ENCODE data around the gene FBXW2. TPM values are rescaled to one million over a fixed set of nuclear protein-coding genes. Genes with fewer than 3 reads are reported as not detected.
A peak's percentile ranks its signal among the peaks of the same experiment; 100 is the strongest.

Gene FBXW2
- polyA plus RNA-seq, 1 donor from 2014 or later, result 27.3 TPM

DNA sequence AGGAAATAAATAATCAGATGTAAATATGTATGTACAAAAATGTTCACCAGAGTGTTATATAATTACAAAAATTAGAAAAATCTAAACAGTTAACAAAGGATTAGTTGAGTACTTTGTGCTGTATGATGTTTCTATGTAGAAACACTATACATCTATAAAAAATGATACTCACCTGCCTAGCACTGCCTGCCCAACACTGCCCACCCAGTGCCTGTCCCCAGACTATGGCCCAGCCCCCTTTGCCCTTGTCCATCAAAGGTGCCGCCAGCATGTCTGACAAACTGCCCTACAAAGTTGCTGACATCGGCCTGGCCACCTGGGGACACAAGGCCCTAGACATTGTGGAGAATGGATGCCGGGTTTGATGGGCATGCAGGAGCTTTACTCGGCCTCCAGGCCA is 72.8 kb downstream of the FBXW2 start:
- Mint-ChIP-seq H3K36me3 (no peaks in the 10 kb centered on the region), H3K4me1 (peaks cover 0 to 3% (median 0%) of the 10 kb centered on the region in 3 donors), H3K4me3 (no peak overlapping the region)

DNA sequence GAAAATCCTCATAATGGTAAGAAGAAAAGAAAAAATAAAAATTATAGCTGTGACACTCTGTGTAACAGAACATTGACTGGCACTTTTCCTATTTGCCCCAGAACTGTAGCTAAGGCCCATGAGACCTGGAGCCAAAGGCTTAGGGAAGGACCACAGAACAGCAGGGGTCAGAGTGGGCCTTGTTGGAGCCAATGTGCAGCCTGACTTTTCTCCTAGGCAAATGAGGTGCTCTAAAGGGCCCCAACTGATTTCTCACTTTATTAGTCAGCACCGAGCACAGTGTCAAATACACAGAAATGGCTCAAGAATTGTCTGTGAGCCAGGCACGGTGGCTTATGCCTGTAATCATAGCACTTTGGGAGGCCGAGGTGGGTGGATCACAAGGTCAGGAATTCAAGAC is 74.9 kb downstream of the FBXW2 start:
- Mint-ChIP-seq H3K9me3 (no peaks in the 10 kb centered on the region), H3K36me3 (no peaks in the 10 kb centered on the region), H3K27ac (no peak overlapping the region), H3K4me1 (peaks cover 1 to 7% (median 3%) of the 10 kb centered on the region in 3 donors), H3K4me3 (peak overlapping the region in 1 of 4 donors; percentile 31), H3K27me3 (no peaks in the 10 kb centered on the region)

More for the DNA sequence above, 72.8 kb downstream of the FBXW2 start:
- H3K27ac Mint-ChIP-seq, result no peak overlapping the region
- H3K9me3 Mint-ChIP-seq, result no peaks in the 10 kb centered on the region
- no peaks in the 10 kb centered on the region for H3K27me3 Mint-ChIP-seq

DNA sequence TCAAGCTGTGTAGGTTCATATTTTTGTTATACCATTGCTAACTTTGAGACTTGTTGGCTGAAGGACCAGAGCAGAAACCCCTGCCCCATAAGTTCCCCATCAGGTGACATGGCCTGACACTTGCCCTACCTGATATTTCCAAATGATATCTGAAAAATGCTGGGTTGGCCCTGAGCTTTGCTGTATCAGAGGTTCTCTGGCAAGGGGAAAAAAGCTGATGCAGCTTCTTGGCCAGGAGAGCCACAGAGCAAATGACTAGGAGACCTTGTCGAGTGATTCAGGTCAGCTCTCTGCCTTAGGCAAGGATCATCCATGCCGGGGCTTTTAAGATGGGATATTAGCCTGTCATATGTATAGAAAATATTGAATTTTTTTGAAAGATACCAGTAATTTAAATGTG is 76.0 kb downstream of the FBXW2 start:
- Mint-ChIP-seq H3K27me3 (no peaks in the 10 kb centered on the region), H3K9me3 (no peaks in the 10 kb centered on the region), H3K4me1 (peaks cover 13 to 17% (median 13%) of the 10 kb centered on the region in 3 donors), H3K4me3 (no peak overlapping the region), H3K27ac (no peak overlapping the region), H3K36me3 (no peaks in the 10 kb centered on the region)

DNA sequence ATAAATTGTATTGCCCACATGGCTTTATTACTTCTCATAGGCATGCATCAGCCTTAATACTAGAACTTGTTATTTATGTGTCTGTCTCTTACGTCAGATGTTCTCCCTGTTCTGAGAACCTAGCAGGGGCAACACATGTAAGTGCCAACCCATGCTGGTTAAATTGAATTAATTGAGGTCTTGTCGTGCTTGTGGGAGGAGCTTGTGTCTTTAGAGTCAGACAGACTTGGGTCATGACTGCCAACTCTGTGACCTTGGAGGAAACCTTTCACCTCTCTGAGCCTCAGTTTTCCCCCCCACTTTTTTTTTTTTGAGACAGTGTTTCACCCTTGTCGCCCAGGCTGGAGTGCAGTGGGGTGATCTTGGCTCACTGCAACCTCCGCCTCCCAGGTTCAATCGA is 76.7 kb downstream of the FBXW2 start:
- Mint-ChIP-seq H3K27me3 (no peaks in the 10 kb centered on the region), H3K27ac (peak overlapping the region in 1 of 3 donors; percentile 1), H3K36me3 (no peaks in the 10 kb centered on the region), H3K4me3 (peak overlapping the region in 2 of 4 donors; percentile 64 to 76), H3K4me1 (peaks cover 16 to 23% (median 19%) of the 10 kb centered on the region in 3 donors), H3K9me3 (no peaks in the 10 kb centered on the region)

DNA sequence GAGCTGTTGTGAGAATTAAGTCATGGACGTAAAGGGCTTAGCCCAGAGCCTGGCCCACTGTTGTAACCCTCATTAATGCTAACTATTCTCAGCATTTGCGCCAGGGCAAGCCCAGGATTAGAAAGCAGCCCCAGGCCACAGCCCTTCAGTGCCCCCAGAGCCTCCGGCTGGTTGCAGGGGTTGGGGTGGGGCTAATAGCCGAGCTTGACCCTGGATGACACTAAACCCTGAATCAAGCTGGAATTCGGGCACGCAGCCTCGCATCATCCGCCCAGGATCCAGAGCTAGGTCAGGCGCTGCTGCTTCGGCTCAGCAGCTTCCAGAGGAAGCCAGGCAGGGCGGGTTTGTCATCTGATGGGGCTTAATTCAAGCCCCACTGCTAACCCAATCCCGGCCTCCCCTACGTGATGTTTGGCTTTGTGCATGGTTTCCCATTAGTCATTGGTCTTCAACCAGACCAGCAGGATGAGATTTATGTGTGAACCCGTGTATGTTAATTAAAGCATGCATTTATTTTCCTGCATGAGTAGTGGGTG is 77.8 kb downstream of the FBXW2 start:
- H3K27ac Mint-ChIP-seq, result peak overlapping the region; percentile 1 to 63 (median 24)
- H3K9me3 Mint-ChIP-seq, result no peaks in the 10 kb centered on the region
- peaks cover 26 to 27% (median 26%) of the 10 kb centered on the region in 3 donors for H3K4me1 Mint-ChIP-seq
- peak overlapping the region; percentile 64 to 94 (median 89) for H3K4me3 Mint-ChIP-seq
- H3K36me3 Mint-ChIP-seq, result no peaks in the 10 kb centered on the region
- H3K27me3 Mint-ChIP-seq, result no peaks in the 10 kb centered on the region

DNA sequence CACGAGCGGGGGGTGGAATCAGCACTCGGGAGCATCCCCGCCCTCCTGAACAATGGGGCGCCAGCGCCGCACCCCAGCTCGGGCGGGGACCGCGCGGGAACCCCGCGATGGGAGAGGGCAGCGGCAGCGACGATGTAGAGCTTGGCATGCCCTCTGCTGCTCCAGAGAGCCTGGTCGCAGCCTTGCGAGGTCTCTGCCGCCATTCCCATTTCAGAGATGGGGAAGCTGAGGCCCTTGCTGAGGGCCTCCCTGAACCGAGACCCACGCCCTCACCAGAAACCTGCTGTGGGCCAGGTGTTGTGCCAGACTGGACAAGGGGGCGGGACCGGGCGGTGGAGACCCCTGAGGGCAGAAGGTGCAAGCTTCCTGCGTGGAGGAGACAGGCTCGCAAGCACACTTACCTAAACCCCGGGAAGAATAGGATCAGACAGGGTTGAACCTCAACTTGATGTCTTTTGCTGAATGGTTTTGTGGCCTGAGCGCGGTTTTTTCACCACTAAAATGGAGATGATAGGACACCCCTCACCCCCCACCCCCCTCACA is 78.3 kb downstream of the FBXW2 start:
- peaks cover 26 to 32% (median 29%) of the 10 kb centered on the region in 3 donors for H3K4me1 Mint-ChIP-seq

DNA sequence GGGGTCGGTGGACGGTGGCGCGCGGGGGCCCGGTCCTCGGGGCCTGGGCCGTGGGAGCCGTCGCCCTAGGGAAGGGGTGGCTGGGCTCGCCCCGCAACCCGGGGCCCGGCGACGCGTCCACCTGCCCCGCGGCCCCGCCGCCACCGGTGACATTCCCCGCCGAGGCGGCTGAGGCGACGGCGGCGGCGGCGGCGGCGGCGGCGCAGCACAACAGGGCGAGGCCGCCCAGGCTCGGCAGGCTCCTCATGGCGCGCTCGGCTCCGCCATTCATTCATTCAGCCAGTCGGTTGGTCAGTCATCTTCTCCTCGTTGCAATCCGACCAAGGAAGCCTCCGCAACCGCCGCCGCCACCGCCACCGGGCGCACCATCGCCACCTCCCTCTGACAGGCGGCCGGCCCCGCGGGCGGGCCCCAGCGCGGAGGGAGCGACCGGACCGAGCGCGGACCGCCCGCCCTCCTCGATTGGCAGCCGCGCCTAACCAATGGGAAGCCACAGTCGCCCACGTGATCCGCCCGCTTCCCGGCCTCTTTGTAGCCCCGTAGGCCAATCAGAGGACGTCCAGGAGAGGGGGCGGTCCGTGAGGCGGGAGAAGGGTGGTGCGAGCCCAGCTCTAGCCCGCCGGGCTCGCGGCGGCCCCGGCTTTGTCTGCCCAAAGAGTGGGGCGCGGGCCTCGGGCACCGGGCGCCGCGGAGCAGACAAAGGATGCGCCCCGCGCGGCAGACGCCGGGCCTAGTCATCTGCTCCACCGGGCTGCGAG is 78.9 kb downstream of the FBXW2 start, which contains the start of gene MEGF9:
Gene MEGF9, minus strand, starts transcription at position 383 of the 758 bp plus-strand sequence. Its CDS starts 112 bp downstream, at position 271.
- H3K4me1 Mint-ChIP-seq, result peaks cover 26 to 32% (median 29%) of the 10 kb centered on the region in 3 donors
- no peaks in the 10 kb centered on the region for H3K27me3 Mint-ChIP-seq

More for the DNA sequence above, 78.3 kb downstream of the FBXW2 start:
- H3K27ac Mint-ChIP-seq, result peak overlapping the region in 2 of 3 donors; percentile 63 to 85
- no peaks in the 10 kb centered on the region for H3K27me3 Mint-ChIP-seq
- H3K4me3 Mint-ChIP-seq, result peak overlapping the region; percentile 64 to 94 (median 89)
- no peaks in the 10 kb centered on the region for H3K9me3 Mint-ChIP-seq
- H3K36me3 Mint-ChIP-seq, result no peaks in the 10 kb centered on the region

DNA sequence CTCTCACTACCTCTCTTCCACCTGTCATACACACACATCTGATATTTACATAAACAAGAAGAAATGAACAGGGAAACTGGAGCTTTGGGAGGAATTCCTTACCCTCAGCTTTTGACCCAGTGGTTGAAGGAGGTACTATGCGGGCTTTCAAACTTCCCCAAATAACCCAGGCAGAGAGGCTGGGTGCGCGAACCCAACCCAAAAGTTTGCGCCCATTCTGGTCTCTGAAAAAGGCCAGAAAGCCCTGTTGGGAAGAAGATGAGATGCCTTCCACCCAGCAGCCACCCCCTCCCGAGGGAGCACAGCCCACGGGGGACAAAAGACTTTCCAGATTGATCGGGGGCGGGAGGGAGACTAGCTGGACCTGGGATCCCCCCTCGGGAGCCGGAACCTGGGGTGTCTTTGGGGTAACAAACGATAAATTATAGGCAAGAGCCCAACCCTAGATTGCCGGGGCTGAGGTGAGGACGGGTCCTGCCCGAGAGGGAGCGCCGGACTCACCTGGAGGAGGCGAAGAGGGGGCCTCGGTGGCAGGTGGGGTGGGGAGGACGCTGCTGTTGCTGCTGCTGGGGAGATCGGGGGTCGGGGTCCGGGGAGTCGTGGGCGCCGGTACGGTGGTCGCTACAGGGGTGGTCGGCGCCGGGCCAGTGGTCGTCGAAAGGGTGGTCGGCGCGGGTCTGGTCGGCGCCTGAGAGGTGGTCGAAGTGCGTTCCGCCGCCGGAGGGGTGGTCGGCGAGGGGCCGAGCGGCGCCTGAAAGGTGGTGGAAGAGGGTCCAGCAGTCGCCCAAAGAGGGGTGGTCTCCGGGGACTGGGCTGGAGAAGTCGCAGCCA is 79.7 kb downstream of the FBXW2 start:
- H3K27ac Mint-ChIP-seq, result peak overlapping the region; percentile 18 to 87 (median 86)
- no peaks in the 10 kb centered on the region for H3K36me3 Mint-ChIP-seq
- H3K27me3 Mint-ChIP-seq, result no peaks in the 10 kb centered on the region
- no peaks in the 10 kb centered on the region for H3K9me3 Mint-ChIP-seq
- H3K4me3 Mint-ChIP-seq, result peak overlapping the region; percentile 84 to 96 (median 92)
- peaks cover 26 to 32% (median 29%) of the 10 kb centered on the region in 3 donors for H3K4me1 Mint-ChIP-seq

More for the DNA sequence above, 78.9 kb downstream of the FBXW2 start, which contains the start of gene MEGF9:
- Mint-ChIP-seq H3K36me3 (no peaks in the 10 kb centered on the region), H3K4me3 (peak within 1 kb of the TSS; percentile 84 to 96 (median 92)), H3K27ac (peak within 1 kb of the TSS; percentile 18 to 87 (median 86)), H3K9me3 (no peaks in the 10 kb centered on the region)

DNA sequence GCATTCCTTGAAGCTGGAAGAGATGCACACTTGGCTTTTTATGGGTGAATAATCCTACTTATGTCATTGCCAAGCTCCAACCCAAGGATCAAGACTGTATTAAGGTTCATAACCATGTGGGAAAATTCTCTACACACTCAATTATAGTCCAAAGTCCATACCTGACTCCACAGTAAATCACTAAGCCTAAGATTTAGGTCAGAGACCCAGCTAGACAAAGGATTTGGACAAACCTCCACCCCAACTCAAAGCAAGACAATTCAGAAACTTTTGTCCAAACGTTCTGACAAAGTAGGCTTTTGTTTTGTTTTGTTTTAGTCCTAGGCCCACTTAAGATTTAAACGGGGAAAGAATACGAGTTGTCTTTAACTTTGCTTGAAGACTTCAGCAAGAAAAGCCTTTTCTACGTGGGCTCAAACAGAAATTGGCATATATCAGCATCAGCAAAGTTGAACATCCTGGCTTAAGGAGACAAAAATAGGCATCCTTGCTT is 80.6 kb downstream of the FBXW2 start:
- Mint-ChIP-seq H3K36me3 (no peaks in the 10 kb centered on the region), H3K9me3 (no peaks in the 10 kb centered on the region), H3K27ac (peak overlapping the region; percentile 18 to 87 (median 47)), H3K27me3 (no peaks in the 10 kb centered on the region), H3K4me1 (peaks cover 26 to 32% (median 29%) of the 10 kb centered on the region in 3 donors), H3K4me3 (peak overlapping the region; percentile 84 to 96 (median 92))

DNA sequence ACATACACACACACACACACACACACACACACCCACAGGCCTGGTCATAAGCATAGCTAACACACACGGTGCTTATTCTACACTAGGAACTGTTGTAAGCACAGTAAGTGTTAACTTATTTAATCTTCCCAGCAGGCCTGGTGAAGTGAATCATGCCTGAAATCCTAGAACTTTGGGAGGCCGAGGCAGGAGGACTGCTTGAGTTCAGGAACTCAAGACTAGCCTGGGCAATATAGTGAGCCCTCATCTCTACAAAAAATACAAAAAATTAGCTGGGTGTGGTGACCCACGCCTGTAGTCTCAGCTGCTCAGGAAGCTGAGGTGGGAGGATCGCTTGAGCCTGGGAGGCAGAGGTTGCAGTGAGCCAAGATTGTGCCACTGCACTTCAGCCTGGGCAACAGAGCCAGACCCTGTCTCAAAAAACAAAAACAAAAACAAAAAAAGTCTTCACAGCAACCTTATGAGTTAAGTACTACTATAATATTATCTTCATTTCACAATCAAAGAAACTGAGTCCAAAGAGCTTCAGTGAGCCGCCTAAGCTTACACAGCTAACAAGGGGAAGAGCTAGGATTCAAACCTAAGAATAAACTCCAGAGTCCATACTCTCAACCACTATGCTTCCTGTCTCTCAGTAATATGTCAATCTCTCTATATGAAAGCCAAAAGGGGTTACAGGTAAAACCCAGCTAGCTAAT is 81.2 kb downstream of the FBXW2 start:
- Mint-ChIP-seq H3K4me1 (peaks cover 26 to 32% (median 29%) of the 10 kb centered on the region in 3 donors), H3K4me3 (peak overlapping the region; percentile 84 to 96 (median 92)), H3K9me3 (no peaks in the 10 kb centered on the region), H3K27me3 (no peaks in the 10 kb centered on the region), H3K27ac (peak overlapping the region; percentile 18 to 87 (median 47)), H3K36me3 (peaks cover 2% of the 10 kb centered on the region)

DNA sequence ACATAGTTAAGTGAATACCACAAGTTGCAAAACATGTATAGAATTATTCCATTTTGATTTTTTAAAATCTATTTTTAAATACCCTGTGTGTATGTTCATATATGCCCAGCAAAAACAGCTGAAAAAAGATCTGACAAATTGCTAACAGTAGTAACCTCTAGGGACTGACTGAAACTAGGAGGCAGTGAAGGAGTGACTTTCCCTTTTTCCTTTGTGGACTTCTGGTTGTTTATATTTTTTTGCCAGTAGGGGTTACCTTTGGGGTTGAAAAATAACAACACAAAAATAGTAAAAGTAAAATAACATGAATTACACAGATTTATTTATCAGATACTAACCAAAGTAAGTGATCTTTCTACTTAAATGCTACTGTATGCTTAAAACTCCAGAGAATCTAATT is 81.9 kb downstream of the FBXW2 start:
- Mint-ChIP-seq H3K36me3 (peaks cover 2% of the 10 kb centered on the region), H3K27ac (peak overlapping the region; percentile 6 to 87 (median 18)), H3K9me3 (no peaks in the 10 kb centered on the region), H3K27me3 (no peaks in the 10 kb centered on the region), H3K4me1 (peaks cover 26 to 32% (median 30%) of the 10 kb centered on the region in 3 donors), H3K4me3 (peak overlapping the region in 3 of 4 donors; percentile 84 to 96 (median 94))

DNA sequence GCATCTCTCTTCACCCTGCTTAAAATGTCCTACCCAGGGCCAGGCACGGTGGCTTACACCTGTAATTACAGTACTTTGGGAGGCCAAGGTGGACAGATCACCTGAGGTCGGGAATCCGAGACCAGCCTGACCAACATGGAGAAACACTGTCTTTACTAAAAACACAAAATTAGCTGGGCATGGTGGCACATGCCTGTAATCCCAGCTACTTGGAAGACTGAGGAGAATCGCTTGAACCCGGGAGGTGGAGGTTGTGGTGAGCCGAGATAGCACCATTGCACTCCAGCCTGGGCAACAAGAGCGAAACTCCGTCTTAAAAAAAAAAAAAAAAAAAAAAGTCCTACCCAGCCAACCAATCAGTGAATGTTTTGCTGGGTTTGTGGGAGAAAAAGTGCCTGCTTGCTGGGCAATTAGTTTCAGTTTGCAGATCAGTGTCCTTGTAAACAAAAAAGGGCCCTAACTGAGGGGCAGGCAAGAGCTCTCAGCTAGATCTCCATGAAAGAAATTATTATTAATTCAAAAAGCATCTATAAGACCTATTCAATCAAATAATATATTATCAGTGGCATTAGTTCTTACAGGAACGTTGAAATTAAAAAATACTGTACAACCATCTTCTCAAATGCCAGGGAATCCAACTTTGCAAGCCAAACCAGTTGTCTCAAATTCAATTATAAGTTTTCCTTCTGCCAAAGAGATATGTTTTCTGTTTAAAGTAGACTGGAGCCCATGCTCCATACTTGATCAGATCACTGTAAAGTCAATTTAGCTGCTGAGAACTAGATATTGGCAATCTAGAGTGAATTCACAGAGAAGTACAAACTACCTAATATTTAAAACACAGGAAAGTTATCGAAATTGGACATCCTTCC is 82.9 kb downstream of the FBXW2 start:
- Mint-ChIP-seq H3K36me3 (peaks cover 2% of the 10 kb centered on the region), H3K27ac (peak overlapping the region; percentile 45 to 68 (median 48)), H3K4me1 (peaks cover 23 to 37% (median 33%) of the 10 kb centered on the region in 3 donors), H3K9me3 (no peaks in the 10 kb centered on the region), H3K27me3 (no peaks in the 10 kb centered on the region), H3K4me3 (peak overlapping the region; percentile 74 to 94 (median 80))

Measured in IgD-negative memory B cell (primary cell).